Measurements from ENCODE around the gene ALDH1L1. TPM values are rescaled to one million over a fixed set of nuclear protein-coding genes. Genes with fewer than 3 reads are reported as not detected.

The ALDH1L1 gene
- total RNA-seq, 1 experiment from 2014 or later: 0.36 TPM

DNA sequence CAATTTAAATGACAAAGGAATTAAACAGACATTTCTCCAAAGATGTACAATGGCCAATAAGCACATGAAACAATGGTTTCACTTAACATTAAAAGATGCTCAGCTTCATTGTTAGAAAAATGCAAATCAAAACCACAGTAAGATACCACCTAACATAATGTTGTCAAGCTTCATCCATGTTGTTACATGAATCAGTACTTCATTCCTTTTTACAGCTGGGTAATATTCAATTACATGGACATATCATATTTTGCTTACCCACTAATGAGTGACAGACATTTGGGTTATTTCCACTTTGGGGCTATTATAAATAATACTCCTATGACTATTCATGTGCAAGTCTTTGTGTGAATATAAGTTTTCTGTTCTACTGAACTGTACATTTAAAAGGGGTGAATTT, 104.2 kb downstream of the ALDH1L1 start:
- DNase-seq (ENCODE audit: low read depth, low spot score): no peak
- Histone ChIP-seq H3K4me1 (ENCODE audit: control insufficient read depth, insufficient read depth, low read length) (no peaks in the 10 kb centered on the region), H3K27ac (ENCODE audit: low read length) (no peak overlapping the region), H3K9me3 (ENCODE audit: control insufficient read depth, insufficient read depth, low read depth, low read length) (peaks cover 5% of the 10 kb centered on the region; the same call in 1 of the 2 replicates), H3K4me3 (ENCODE audit: low read depth in 2 of 2, low read length in 2 of 2) (no peak overlapping the region), H3K27me3 (ENCODE audit: control insufficient read depth, insufficient read depth, low read length) (no peaks in the 10 kb centered on the region), H3K36me3 (ENCODE audit: control insufficient read depth, insufficient read depth, low read length) (no peaks in the 10 kb centered on the region)
- BruUV-seq (replicated peaks): no TSS peak
- intact Hi-C loops (cut with micrococcal nuclease; ENCODE audit: unreplicated experiment): no loop called here
- ChIA-PET POLR2A (no interaction called here), CTCF (interaction anchor here (0.6 kb wide), 1 partner anchor 57 kb away, joined by 4 read pairs; no protein-coding TSS in a partner anchor)
- TF ChIP-seq, protein P1, sequence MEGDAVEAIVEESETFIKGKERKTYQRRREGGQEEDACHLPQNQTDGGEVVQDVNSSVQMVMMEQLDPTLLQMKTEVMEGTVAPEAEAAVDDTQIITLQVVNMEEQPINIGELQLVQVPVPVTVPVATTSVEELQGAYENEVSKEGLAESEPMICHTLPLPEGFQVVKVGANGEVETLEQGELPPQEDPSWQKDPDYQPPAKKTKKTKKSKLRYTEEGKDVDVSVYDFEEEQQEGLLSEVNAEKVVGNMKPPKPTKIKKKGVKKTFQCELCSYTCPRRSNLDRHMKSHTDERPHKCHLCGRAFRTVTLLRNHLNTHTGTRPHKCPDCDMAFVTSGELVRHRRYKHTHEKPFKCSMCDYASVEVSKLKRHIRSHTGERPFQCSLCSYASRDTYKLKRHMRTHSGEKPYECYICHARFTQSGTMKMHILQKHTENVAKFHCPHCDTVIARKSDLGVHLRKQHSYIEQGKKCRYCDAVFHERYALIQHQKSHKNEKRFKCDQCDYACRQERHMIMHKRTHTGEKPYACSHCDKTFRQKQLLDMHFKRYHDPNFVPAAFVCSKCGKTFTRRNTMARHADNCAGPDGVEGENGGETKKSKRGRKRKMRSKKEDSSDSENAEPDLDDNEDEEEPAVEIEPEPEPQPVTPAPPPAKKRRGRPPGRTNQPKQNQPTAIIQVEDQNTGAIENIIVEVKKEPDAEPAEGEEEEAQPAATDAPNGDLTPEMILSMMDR (IDR thresholded peaks at IDR 0.05): no peak
- no peak for TF ChIP-seq TCF7L2 (IDR thresholded peaks at IDR 0.05; ENCODE audit: low read depth, low read length)
- TF ChIP-seq, protein P2, sequence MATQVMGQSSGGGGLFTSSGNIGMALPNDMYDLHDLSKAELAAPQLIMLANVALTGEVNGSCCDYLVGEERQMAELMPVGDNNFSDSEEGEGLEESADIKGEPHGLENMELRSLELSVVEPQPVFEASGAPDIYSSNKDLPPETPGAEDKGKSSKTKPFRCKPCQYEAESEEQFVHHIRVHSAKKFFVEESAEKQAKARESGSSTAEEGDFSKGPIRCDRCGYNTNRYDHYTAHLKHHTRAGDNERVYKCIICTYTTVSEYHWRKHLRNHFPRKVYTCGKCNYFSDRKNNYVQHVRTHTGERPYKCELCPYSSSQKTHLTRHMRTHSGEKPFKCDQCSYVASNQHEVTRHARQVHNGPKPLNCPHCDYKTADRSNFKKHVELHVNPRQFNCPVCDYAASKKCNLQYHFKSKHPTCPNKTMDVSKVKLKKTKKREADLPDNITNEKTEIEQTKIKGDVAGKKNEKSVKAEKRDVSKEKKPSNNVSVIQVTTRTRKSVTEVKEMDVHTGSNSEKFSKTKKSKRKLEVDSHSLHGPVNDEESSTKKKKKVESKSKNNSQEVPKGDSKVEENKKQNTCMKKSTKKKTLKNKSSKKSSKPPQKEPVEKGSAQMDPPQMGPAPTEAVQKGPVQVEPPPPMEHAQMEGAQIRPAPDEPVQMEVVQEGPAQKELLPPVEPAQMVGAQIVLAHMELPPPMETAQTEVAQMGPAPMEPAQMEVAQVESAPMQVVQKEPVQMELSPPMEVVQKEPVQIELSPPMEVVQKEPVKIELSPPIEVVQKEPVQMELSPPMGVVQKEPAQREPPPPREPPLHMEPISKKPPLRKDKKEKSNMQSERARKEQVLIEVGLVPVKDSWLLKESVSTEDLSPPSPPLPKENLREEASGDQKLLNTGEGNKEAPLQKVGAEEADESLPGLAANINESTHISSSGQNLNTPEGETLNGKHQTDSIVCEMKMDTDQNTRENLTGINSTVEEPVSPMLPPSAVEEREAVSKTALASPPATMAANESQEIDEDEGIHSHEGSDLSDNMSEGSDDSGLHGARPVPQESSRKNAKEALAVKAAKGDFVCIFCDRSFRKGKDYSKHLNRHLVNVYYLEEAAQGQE (IDR thresholded peaks at IDR 0.05; ENCODE audit: insufficient read depth in 1 of 2, low read depth in 2 of 2, low read length in 1 of 2): no peak
- TF ChIP-seq SIN3A (IDR thresholded peaks at IDR 0.05; ENCODE audit: borderline replicate concordance, insufficient read depth, low read depth, low read length): no peak
- TF ChIP-seq POLR2AphosphoS5 (IDR thresholded peaks at IDR 0.05; ENCODE audit: low read depth, low read length): no peak
- no peak for ATAC-seq
- in situ Hi-C loops (cut with HindIII; ENCODE audit: low pct_unique_long_range_greater_than_20kb, low sequenced_read_pairs): no loop called here

DNA sequence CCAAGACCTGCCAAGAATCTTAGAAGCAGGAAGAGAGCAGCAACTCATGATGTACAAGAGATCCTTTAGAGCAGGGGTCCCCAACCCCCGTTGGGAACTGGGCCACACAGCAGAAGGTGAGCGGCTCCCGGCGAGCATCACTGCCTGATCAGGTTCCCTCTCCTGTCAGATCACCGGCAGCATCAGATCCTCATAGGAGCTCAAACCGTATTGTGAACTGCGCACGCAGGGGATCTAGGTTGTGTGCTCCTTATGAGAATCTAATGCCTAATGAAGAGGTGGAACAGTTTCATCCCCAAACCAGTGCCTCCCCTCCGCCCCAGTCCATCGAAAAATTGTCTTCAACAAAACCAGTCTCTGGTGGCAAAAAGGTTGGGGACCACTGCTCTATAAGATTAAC, 110.2 kb downstream of the ALDH1L1 start:
- no peak overlapping the region for H3K27ac ChIP-seq (ENCODE audit: low read length)
- ChIA-PET CTCF (no interaction called here), POLR2A (no interaction called here)
- intact Hi-C loops (cut with micrococcal nuclease; ENCODE audit: unreplicated experiment): no loop called here
- no peaks in the 10 kb centered on the region for H3K4me1 ChIP-seq (ENCODE audit: control insufficient read depth, insufficient read depth, low read length)
- TF ChIP-seq, protein P1 (IDR thresholded peaks at IDR 0.05): no peak
- TF ChIP-seq SIN3A (IDR thresholded peaks at IDR 0.05; ENCODE audit: borderline replicate concordance, insufficient read depth, low read depth, low read length): no peak
- TF ChIP-seq POLR2AphosphoS5 (IDR thresholded peaks at IDR 0.05; ENCODE audit: low read depth, low read length): no peak
- TF ChIP-seq, protein P2 (IDR thresholded peaks at IDR 0.05; ENCODE audit: insufficient read depth in 1 of 2, low read depth in 2 of 2, low read length in 1 of 2): no peak
- no peak for TF ChIP-seq TCF7L2 (IDR thresholded peaks at IDR 0.05; ENCODE audit: low read depth, low read length)
- ATAC-seq (no peak), DNase-seq (ENCODE audit: low read depth, low spot score) (no peak)
- peaks cover 5% of the 10 kb centered on the region; the same call in 1 of the 2 replicates for H3K9me3 ChIP-seq (ENCODE audit: control insufficient read depth, insufficient read depth, low read depth, low read length)
- H3K36me3 ChIP-seq (ENCODE audit: control insufficient read depth, insufficient read depth, low read length): no peaks in the 10 kb centered on the region
- BruUV-seq (replicated peaks): no TSS peak
- H3K4me3 ChIP-seq (ENCODE audit: low read depth in 2 of 2, low read length in 2 of 2): no peak overlapping the region
- in situ Hi-C loops (cut with HindIII; ENCODE audit: low pct_unique_long_range_greater_than_20kb, low sequenced_read_pairs): no loop called here
- H3K27me3 ChIP-seq (ENCODE audit: control insufficient read depth, insufficient read depth, low read length): no peaks in the 10 kb centered on the region
